CD4-positive, alpha-beta T cell treated with Interleukin-6 at 100 ng/mL for 8 hours (primary cell): Measurements from ENCODE around the gene TMEM43.

Source experiments
- DNase-seq: peaks from one replicate; pipeline ENCODE4 v3.0.0-alpha.2; 2020; ENCODE audit warnings: mixed read lengths, low spot score

Gene TMEM43

DNA sequence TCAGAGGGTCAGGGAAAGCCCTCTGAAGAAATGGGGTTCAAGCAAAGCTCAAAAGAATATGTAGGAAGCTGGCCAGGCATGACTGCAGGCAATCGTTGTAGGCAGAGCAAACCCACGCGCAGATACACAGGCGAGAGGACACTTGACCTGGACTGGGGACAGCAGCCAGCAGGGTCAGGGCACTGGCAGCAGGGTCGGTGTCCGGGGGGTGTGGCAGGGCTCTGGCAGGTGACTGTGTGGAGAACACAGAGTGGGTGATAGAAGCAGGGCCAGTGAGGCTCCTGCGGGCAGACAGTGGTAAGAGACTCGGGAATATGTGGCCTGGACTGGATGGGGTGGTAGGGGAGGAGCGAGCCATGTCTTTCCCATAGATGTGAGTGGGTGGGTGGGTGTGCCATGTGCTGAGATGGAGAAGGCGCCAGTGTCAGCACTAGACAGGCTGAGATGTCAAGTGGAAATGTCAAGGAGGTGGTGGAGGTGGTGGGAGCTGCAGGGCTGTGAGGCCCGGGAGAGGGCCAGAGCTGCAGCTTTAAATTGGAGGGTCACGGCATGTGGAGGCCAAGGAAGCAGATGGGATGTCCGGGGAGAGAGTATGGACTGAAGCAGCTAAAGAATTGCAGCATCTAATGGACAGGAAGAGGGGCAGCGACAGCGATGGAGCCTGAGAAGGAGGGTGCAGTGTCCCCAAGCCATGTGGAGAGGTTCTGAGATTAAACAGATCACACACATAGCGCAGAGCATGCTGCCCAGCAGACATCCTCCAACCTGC lies 13.4 kb downstream of the TMEM43 start:
- DNase-seq = no peak

GRCh38 chr3:14138878-14139655 lies 14.2 kb downstream of the TMEM43 start:
- DNase-seq = no peak

DNA sequence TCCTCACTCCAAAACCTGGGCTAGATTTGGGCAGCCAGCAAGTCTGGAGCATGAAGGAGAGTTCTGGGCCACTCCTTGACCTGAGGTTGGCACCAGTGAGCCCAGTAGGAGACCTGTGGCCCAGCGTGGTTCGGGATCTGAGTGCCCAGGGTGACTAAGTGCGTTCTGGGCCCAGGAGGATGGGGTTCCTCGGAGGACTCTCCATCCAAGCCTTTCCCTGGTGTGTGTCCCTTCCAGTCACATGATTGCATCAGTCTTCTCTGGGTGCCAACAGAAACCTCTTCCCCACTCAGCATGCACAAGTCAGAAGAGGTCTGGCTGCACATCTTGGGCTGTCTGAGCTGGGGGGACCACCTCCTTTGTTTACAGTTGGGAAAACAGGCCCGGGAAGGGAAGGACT lies 14.9 kb downstream of the TMEM43 start:
- no peak for DNase-seq

- no peak for DNase-seq
Measured at GRCh38 chr3:14140668-14141067, 15.8 kb downstream of the TMEM43 start.

DNA sequence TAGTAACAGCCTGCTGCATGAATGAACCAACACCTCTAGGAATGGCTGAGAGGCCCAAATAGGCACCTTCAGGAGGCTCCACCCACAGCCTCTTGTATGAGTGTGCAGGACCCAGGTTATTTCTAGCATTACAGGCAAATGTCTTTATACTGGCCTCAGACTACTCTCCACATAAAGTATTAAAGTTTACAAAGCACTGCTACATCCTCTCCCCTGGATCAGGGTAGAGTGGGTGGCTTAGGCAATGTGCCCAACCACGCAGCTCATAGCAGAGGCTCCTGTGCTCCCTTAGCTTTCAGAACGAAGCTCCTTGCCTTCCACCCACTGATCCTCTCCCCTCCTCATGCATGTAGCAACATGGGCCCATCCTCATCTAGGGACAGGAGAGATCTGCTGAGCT lies 16.3 kb downstream of the TMEM43 start:
- DNase-seq = no peak

- no peak for DNase-seq
Measured at GRCh38 chr3:14141602-14142341, 16.9 kb downstream of the TMEM43 start.

DNA sequence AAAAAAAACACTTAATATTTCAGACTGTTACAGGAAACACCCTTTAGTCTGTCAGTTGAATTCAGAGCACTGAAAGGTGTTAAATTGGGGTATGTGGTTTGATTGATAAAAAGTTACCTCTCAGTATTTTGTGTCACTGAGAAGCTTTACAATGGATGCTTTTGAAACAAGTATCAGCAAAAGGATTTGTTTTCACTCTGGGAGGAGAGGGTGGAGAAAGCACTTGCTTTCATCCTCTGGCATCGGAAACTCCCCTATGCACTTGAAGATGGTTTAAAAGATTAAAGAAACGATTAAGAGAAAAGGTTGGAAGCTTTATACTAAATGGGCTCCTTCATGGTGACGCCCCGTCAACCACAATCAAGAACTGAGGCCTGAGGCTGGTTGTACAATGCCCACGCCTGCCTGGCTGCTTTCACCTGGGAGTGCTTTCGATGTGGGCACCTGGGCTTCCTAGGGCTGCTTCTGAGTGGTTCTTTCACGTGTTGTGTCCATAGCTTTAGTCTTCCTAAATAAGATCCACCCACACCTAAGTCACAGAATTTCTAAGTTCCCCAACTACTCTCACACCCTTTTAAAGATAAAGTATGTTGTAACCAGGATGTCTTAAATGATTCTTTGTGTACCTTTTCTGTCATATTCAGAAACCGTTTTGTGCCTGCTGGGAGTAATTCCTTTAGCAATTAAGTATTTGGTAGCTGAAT lies 17.9 kb downstream of the TMEM43 start:
- DNase-seq = peak; percentile 60

DNA sequence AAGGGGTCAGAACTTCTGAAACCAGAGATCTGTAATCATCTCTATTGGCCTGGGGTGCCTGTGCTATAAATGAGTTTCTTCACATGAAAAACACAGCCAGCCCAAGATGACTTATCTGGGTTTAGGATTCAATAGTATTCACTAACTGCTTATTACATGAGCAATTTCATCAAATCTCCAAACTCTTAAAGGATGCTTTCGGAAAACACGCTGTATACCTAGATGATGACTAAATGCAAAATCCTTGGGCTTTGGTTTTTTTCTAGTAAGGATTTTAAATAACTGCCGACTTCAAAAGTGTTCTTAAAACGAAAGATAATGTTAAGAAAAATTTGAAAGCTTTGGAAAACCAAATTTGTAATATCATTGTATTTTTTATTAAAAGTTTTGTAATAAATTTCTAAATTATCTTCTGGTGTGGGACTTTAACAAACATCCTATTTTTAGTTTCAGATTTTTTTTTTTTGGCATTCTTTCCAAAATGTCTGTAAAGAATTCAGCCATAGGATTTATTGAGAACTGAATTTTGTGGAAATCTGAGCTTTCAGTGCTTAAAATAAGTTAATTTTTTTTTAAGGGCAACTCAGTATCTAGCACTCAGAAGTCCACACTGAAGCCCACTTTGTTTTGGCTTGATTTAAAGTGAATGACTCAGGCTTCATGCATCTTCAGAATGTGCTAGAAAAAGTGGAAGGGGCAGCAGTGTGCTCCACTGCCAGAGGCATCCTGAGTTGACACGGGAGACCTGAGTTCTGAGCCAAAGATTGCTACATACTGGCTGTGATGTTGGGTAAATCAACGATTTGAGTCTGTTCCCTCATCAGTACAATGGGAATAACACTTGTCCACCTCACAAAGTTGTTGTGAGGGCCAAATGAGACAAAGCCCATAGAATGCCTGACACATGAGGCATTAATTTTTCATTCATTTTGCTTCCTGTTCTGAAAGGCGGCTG lies 18.7 kb downstream of the TMEM43 start:
- DNase-seq = no peak

DNA sequence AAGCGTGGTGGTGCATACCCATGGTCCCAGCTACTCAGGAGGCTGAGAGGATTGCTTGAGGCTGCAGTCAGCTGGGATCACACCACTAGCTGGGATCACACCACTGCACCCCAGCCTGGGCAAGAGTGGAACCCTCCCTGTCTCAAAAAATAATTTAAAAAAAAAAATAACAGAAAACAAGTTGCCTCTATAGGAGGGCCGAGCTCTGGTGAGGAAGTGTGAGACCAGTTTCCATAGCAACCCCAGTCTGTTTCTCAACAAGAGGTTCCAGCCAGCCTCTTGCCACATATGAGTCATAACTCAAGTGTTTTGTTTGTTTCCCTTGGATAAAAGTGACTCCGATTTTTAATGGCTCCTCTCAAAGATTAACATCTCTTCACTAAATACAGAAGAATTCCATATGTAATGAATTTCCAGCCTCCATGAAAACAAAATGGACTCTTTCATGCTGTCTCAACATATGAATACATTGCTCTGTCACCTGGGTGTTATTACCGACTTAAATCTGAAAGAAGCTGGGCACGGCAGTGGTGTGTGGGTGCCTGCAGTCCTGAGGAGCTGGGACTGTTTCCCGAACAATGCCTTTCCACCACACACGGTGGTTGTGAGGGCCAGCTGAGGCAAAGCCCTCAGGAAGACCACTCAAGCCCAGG lies 19.7 kb downstream of the TMEM43 start:
- peak; percentile 92 for DNase-seq

DNA sequence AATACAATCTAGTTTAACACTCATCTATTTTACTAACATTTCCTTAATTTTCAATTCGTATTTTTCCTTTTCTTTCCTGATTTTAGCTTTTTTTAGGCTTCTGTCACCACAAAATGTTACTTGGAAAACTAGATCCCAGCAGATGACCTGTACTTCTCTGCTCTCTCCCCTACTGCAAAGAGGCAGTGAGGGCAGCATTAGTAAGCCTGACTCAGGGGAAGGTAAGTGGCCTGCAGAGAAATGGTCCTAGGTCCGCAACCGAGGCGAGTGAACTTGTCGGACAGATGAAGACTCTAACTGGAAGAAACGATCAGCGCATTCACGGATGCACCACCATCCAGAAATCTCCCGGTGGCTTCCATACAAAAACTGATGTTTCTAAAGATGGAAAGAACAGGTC lies 20.4 kb downstream of the TMEM43 start:
- no peak for DNase-seq

DNA sequence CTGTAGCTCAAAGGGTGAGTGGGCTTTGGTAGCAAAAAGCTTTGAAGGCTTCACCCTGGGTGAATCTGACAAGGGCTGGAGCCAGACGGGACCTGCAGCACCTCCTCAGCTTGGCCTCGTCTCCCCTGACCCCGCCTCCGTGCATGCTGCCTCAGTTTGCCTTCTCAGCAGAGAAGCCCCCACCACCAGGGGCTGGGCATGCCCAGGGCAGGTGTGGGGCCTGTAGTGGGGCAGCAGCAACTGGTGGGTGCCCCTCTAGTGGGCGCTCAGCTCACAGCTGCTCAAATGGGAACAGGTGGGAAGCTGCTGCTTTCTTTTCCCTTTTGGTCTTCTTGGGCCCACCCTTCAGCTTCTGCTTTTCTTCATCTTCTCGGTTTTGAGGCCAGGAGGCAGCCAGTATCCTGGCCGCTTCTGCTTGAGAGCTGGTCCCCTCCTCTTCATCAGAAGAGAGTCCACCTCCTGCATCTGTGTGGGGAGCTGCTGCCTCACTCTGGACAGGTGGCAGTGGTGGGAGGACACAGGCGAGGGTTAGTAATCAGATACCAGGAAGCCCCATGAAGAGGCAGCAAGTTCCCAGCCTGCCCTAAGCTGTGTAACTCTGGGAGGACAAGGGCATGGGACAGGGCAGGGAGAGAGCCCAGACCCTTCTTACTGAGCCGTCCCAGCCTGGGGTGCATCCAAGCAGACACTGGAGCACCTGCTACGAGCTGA lies 21.0 kb downstream of the TMEM43 start:
- DNase-seq = no peak

DNA sequence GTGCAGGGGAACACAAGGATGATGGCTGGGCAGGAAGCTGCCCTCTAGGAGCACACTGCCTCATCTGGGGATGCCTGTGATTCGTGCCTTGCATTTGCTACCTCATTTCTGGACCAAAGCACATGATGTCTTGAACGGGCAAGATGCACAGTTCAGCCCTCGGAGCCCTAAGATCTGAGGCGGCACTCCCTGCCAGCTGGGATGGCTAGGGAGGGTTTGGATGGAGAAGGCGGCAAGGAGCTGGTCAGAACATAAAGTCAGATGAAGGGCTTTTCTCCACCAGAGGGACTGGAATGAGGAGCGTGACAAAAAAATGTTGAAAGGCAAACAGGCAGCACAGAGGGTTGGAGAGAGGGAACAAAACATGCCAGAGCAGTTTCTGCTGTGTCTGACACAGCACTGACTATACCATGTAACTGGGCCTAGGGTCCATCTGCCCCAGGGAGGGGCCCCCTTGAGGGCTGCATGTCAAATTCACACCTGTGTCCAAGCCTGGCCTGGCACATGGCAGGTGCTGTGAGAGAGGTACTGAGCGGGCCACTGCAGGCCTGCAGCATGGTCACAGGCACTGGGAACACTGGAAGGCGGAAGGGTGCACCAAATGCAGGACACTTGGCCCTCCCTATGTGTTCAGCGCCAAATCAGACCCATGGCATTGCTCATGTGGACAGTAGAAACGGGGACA lies 21.7 kb downstream of the TMEM43 start:
- DNase-seq = no peak

DNA sequence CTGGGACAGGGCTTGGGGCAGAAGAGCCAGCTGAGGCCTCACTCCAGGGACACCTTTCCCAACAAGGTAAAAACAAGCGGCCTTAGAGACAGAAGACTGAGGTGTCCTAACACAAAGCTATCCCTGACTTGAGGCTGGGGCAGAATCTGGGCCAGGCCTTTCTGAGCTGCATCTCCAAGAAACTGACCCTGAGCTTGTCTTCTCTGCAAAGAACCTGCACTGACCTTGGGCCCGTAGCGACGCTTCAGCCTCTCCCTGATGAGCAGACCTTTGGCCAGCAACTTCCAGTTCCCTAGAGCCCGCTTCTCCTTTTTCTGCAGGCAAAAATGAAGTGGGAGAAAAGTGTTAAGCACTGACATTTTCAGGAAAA lies 22.2 kb downstream of the TMEM43 start:
- DNase-seq = no peak

DNA sequence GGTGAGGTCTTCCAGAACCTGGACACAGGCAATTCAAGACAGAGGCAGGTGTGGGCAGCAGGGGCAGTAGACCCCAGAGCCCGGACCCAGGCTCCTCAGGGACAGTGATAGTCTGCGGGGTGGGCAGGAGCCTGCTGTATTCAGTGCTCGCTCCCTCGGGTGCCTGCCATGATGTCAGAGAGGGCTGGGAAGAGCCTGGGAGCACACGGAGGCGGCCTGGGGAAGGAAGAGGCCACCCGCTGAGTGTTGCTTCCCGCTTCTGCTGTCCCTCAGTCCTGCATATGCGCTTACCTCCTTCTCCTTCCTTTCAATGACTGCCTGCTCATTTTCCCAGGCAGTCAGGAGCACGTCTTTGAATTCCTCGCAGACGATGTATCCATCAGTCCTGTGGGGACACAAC lies 22.8 kb downstream of the TMEM43 start:
- no peak for DNase-seq

- DNase-seq = no peak
Measured at GRCh38 chr3:14148041-14148985, 23.5 kb downstream of the TMEM43 start.

DNA sequence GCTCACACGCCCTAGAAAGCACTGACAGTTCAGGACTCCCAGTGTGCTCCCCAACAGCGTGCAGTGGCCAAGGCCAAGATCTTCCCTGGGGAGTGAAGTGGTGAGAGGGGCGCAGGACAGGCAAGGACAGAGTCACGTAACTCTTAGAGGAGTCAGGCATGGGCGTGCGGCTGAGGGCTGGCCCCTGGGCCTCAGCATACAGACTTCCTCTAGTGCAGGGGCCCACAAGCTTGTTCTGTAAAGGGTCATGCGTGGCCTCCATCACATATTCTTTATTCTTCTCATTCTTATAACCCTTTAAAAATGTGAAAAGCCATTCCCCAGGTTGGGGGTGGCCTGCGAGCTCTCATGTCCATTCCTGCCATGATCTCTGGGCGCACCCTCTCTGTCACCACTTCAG lies 25.2 kb downstream of the TMEM43 start:
- no peak for DNase-seq

DNA sequence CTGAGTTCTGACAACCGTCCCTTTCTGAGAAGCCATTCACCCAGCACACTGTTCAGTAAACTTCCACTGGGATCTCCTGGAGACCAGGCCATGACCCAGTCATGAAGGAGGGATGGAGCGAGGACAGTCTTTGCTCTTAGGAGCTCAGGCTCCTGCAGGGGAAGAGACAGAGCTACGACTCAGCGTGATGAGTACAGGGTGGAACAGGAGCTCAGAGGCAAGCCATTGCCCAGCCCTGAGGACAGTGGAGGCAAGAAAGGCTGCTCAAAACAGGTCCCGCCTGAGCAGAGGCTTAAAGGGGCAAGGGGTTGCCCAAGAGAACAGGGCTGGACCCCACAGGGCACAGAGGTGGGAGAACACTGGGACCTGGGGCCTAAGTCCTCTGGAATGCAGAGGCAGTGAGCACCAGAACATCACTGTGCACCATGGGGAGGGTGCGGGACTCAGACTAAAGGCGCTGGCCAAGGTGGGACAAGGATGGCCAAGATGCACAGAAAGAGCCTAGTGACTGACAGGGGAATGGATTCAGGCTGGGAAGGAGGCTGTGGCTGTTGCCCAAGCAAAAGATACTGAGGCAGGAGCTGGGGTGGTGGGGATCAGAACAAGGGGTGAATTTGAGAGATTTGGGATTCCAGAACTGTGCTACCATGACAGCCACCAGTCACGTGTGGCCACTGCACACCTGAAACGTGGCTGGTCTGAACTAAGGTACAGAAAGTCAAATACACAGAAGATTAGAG lies 25.8 kb downstream of the TMEM43 start:
- DNase-seq = no peak
